HG03575 (cell line): Measurements from ENCODE around the gene RPS6KA6.

Experiments
- ATAC-seq: cut with Tn5 transposase; IDR thresholded peaks from one replicate; pipeline ENCODE4 v1.9.1; 2021; ENCODE audit not compliant: unreplicated experiment, insufficient number of reproducible peaks, low FRiP score; ENCODE audit errors: extremely low read depth

RPS6KA6 gene

DNA sequence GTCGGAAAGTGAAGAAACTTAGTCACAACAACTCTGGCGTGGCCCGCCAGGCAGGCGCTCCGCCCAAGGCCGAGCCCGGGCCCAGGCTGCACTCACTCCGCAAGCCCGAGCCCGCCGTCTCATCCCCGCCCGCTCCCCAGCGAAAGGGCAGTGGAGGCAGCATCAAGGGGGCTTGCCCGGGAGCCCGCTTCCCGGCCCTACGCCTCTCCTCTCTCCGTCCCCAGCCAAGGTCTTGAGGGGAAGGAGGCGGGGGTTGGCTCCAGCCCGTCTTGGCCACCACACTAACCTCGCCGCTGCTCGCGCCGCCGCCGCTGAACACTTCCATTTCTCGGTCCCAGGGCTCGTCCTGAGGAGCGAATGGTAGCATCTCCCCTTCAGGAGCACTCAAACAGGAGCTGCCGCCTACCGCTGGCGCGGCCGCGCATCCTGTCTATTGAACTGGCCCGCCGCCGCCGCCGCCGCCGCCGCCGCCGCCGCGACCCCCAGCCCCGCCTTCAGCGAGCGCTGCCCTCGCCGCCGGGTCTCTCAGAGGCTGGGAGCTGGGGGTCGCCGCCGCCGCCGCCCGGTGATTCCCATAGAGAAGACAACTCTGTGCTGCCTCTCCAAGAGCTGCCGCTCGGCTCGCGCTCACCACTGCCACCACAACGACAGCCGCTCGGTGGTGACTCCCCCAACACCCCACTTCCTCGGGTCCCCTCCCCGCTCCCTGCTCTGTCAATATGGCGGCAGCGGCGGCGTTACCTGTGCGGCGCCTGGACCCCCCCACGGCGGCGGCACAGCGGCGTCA, at the start of gene RPS6KA6:
TSS of gene RPS6KA6 (minus strand) at position 667 of the 787 bp plus-strand sequence. CDS start at position 367, 300 bp downstream.
- ATAC-seq = no peak

DNA sequence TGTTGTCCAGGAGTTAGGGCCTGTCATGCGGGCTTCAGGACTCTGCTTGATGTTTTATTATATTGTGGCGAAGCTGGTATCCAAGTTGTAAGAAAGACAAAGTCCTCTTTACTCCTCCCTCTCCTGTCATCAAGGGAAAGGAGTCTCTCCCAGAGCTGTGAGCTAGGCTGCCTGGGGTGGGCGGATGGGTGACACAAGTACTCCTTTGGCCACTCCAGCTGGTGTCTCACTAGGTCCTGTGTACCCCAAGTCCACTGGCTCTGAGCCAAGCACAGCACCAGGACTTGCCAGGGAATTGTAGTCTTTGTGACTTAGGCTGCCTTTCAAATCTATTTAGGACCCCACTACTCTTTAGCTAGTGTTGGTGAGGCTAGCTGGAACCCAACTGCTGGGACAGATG, 36.7 kb upstream of the RPS6KA6 start:
- no peak for ATAC-seq

DNA sequence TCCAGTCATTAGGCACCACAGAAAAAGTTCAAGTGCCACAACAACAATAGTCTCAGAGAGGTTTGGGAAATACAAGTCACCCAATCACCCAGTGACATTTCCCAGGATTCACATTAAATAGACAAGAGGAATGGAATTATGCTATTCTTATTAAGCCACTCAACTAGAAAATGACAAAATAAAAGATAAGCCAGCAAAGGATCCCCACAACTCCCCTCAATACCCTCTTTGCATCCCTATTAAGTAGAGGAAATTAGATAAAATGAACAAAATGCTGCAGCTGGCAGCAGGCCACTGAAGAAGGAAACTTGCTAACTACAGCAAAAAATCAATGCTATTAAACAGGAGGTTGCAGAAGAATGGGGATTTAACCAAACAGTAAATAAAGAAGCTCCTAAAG, 35.3 kb upstream of the RPS6KA6 start:
- ATAC-seq = no peak

DNA sequence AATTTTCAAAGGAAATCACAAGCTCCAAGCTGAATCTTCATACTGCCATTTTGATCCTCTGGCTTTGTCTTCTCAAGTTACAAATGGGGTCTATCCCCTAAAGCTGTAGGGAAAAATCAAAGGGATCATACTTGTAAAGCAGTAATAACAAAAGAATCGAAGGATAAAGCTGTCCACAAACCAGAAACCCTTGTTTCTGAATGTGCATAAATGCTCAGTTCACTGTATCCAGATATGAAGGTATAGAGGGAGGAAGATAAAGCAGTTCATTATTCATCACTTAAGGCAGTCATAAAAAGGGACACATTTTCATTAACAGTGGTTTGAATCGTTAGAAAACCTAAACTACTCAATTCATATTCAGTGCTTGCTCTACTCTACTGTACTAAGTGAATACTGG, 33.2 kb upstream of the RPS6KA6 start:
- no peak for ATAC-seq

DNA sequence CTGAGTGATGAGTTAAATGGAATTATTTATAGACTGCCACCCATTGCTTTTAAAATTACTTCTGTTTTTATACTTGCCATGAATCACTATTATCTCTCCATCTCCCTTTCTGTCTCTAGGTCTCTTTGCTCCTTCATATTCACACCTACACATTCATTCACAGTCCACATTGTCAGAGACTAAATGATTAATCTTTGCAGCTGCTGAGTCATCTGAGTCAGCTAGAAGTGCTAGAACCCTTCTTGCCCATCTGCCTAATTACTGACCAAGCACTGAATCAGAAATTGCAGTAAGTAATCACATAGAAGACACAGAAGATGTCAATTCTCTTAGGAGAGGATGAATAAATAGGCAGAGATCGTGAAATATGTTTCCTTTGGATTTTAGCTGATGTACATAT, 31.6 kb upstream of the RPS6KA6 start:
- no peak for ATAC-seq

DNA sequence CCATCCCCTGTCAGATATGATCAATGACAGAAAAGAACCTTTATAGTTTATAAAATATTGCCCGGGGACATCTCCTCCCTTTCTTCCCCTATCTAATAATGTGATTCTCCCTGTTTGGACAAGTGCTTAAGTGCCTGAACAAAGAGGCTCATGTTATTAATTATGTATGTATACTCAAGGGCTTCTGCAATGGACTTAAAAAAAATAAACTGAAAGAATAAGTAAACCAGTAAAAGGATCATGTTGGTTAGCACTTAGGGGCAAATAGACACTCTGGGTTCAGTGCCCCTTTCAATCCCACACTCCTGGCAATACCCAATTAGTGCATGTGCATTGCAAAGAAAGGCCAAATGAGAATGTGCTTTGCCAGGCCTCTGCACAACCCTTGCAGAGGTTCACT, 30.7 kb upstream of the RPS6KA6 start:
- no peak for ATAC-seq

DNA sequence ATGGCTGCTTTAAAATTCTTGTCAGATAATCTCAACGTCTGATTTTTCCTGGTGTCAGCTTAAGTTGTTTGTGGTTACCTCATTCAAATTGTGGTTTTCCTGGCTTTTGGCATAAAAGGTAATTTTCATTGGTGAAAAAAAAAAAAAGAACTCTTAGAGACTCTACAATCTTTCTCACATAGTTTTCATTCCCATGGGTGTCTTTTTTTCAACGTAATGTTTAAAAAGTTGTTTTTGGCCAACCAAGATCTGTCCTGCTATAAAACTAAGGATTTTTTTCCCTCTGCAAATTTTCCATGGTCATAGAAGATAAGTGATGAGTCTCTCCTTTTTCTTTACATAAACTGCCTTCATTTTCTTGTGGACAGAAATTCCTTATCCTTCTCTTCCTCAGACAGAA, 28.9 kb upstream of the RPS6KA6 start:
- ATAC-seq = no peak

DNA sequence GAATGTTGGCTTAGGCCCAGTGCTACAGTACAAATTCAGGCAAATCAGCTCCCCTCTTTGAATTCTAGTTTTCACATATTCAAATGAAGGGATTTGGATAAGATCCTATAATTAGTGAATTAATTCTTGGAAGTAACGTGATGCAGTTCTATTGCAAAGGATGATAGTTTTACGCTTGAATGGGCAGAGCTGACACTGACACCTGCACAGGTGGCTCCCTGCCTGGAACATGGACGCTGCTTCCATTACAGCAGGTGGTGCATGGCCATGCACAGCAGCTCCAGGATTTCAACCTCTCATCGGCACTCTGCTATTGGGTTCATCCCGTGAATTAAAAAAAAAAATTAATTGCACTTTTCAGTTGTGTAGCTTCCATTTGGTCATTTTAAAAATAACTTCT, 28.4 kb upstream of the RPS6KA6 start:
- ATAC-seq = no peak

DNA sequence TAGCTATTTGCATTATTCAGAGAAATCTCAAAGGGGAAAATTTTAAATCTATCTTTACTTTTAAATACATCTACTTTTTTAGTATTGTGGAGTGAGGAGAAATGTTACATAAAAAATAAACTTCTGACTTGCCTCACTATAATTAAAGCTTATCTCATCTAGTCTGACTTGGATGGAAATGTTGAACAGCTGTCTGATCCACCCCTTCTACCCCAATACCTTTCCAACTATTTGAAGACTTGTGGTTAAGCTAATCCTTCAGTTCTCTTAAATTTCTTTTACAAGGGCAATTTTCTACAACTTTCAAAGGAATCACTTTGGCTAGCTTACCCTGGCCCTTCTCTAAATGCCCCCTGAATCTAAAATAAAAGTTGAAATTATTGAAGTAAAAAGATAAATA, 17.3 kb upstream of the RPS6KA6 start:
- no peak for ATAC-seq

DNA sequence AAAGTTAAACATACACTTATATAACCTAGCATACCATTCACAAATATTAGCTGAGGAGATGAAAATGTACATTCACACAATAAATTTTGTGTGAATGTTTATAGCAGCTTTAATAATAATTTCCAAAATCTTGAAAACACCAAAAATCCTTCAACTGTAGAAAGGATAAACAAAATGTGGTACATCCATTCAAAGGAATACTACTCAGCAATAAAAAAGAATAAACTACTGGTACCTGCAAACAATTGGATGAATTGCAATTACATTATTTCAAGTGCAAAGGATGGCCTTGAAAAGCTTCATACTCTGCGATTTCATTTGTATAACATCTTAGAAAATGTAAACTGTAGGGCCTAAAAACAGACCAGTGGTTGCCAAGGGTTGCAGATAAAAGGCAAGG, 11.7 kb upstream of the RPS6KA6 start:
- ATAC-seq = no peak

DNA sequence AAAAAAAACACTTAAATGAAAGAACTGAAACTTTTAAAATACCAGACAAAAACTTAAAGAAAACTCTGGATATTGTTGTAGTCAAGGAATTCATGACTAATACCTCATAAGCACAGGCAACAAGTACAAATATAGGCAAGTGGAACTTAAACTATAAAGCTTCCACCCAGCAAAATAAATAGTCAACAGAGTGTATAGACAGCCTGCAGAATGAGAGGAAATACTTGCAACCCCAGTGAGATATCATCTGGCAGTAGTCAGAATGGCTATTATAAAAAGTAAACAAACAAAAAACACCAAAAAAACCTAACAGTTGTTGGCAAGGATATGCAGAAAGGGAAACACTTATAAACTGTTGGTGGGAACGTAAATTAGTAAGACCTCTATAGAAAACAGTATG, 9.6 kb upstream of the RPS6KA6 start:
- ATAC-seq = no peak

DNA sequence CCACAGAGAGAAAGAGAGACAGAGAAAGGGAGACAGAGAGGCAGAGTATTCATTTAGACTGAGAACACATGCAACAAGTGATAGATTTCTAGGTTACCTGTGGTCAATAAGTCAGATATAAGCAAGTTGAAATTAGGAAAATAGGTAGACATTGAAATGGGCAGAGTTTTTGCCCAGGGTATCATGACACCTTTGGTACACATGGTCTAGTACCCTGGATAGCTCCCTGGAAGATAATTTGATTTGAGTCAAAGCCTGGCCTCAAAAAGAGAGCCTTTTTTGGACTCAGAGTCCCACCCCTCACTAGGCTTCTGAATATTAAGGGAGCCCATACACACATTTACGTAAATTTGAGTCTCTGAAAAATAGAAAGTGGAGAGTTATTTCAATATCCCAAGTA, 4.0 kb upstream of the RPS6KA6 start:
- ATAC-seq = no peak

DNA sequence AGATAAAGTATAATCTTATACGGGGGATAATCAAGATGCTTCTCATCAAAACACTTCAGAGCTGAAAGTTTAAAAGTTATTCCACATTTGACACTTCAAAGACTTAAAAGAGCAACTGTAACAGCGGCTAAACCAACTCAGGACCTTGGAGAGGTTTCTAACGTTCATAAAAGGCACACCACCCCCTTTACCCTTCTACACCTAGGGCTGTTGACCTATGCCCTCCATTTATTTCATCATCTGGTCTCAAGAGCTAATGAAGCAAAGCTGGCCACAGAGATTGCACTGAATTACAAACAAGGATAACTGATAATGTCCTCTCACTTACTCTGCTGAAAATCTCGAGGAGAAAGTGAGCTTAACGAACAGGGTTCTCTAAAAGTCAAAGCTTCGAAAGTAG, 1.1 kb upstream of the RPS6KA6 start:
- no peak for ATAC-seq

DNA sequence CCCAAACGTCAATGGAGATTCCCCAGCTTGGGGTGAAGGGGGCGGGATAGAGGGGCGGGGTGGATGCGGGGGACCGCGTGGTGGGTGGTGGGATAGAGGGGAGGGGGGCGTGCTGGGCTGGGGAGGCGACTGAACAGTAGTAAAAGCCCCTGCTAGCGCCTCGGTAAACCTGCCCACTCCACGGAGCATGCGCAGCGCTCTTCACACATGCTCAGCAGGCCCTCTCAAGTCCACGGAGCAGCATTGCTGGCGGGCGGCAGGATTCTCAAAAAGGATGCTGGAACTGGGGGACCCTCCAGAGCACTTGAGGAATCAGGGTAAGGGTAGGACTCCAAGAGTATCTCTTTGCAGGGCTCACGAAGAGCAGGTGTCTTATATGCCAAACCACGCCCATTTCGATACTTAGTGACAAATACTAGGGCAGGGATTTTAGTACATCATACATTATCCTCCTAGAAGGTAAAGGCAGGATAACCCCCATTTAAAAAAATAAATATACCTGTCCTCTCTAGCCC, 378 bp upstream of the RPS6KA6 start:
- no peak for ATAC-seq

DNA sequence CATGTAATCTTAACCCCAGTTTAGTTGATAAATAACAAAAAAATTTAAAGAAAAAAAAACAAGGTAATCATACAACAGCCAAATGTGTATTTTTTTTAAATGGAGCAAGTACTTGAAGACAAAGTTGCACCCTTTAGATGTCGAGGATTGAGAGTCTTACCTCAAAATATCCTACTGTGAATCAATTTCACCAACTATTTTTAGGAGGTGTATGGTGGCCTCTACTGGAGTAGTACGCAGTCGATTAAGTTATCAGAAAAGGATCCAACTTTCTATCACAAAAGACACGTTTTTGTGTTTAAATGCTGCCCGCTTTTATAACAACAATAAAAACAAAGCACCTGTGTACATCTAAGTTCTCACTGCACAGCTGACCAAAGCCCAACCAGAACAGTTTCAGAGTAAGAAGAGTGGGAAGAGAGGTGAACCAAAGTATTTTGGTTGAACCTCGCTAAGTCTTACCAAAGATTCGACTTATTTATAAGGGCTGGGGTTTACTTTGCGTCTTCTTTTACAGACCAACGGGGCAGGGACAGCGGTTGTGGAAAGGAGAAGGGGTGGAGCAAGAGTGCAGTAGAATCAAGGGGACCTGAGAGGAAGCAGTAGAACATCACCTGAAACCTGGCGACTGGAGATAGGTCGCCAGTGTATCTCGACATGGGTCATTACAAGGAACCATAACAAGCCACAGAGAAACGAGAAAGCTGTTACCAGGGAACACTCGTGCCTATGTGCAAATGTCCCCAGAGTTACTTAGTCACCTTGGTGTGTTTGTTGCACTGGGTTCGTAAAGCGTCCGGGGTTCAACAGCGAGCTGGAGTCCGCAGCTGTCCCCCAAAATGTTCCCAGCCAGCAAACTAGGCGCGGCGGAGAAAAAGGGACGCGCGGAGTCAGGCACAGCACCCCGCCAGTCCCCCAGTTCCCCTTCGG, 1.1 kb downstream of the RPS6KA6 start:
- no peak for ATAC-seq

DNA sequence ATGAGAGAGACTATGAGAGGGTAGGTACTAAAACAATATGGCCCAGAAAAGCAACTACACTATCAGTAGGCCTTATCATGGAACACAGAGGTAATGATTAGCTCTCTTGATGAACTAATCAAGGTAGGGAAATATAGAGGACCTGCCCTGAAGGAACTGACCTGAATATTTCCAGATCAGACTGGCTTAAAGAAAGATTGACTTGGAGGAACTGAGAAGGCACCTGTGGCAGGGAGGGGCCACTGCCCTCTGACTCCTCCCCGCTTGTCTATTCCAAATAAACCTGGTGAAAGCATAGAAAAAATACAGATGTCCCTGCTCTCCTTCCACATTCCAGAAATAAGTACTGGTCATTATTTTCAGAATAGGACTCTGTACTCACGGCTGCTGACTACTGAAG, 5.5 kb downstream of the RPS6KA6 start:
- no peak for ATAC-seq

DNA sequence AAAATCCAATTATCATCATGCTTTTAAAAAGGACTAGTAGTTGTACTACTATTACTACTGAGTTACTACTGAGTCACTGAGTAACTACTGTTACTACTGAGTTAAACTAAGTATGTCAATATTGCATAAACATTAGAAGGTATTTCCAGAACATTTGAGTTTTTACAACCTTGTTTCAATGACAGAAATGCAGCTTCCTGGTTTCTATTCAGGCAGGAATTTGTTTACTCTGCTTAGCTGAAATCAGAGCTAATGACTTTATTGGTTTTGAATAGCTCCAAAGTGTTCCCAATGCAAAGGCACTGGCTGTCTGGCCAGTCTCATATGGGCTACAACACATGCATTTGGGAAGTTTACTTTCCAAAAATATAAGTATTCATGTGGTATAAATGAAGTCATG, 12.0 kb downstream of the RPS6KA6 start:
- no peak for ATAC-seq

DNA sequence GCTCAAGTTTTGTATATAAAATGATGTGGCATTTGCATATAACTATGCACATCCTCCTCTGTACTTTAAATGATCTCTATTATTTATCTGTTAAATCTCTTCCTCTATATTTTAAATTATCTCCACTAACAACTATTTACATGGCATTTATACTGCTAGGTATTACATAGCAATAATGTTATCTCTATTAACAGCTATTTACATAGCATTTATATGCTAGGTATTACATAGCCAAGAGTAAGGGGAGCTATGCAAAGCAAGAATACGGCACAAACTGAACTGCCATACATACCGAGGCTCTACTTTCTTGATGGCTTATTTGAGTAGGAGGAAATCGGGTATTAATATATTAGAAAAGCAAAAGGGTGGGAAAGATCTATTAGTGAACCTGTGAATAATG, 12.7 kb downstream of the RPS6KA6 start:
- no peak for ATAC-seq

DNA sequence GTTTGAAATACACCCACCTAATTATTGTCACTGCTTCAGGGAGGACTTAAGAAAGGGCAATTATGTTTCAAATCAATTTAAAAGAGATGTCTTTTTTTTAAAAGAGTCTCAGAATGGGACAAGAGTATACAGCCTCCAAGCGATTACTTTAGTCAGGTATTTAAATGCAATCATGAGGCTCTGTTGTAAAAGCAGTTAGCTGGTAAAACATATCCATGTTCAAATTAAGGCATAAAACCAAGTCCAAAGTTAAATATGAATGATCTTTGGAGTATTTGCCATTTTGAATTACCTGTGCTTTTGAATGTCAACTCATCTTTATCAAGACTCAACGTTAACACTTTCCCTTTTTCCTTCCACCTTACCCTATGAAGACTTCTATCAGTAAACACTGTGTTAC, 13.7 kb downstream of the RPS6KA6 start:
- no peak for ATAC-seq

DNA sequence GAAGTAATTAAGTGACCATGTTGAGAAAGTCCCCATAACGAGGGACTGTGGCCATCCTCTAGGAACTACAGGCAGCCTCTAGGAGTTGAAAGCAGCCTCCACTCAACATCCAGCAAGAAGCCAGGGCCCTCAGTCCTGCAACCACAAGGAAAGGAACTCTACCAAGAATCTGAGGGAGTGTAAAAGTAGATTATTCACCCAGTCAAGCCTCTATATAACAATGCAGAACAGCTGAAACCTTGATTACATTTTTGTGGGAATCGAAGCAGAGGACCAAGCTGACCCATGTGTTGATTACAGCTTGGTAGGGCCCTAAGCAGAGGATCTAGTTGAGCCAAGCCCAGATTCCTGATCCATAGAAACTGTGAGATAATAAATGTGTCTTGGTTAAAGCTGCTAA, 17.1 kb downstream of the RPS6KA6 start:
- ATAC-seq = no peak
